B cell (primary cell): ENCODE measurements around the gene DHX38. TPM values are rescaled to one million over a fixed set of nuclear protein-coding genes. Genes with fewer than 3 reads are reported as not detected.

Experiments used
- ATAC-seq: fragments of 200-7000 bp; cut with Tn5 transposase; one replicate; pipeline ENCODE4 v1.10.0; 2021; ENCODE audit warnings: low read depth, mild to moderate bottlenecking, moderate number of reproducible peaks, moderate library complexity
- CTCF ChIA-PET: fragments of 350-600 bp; sonication (Branson Sonifier 250); formaldehyde crosslinking; loops from one replicate; lab custom pipeline; 2021; ENCODE audit warnings: antibody characterized with exemption, inconsistent platforms; lab: Charles Lee
- POLR2A ChIA-PET: fragments of 350-600 bp; sonication (Branson Sonifier 250); formaldehyde crosslinking; loops from one replicate; lab custom pipeline; 2021; ENCODE audit warnings: antibody characterized with exemption; lab: Charles Lee
- DNase-seq: peaks from one replicate; pipeline ENCODE4 v3.0.0; 2013
- H2AFZ ChIP-seq: 2 replicates; pipeline ENCODE4 v1.6.1; 2012; ENCODE audit warnings: mild to moderate bottlenecking, low read depth, low read length; ENCODE audit not compliant: insufficient read depth, poor library complexity, severe bottlenecking
- H3K27ac ChIP-seq, 2 donors: 1 replicate in 1 of 2; 2 replicates in 1 of 2; pipeline ENCODE4 v1.5.1; 2012 to 2013; ENCODE audit warnings: low read length in 2 of 2, mild to moderate bottlenecking in 2 of 2, moderate library complexity in 1 of 2
- H3K27me3 ChIP-seq, 4 experiments: fragments of 200-600 bp in 1 of 4; sonication (generic) in 1 of 4; replicated peaks in 1 of 4; 1 replicate in 2 of 4; 2 replicates in 2 of 4; pipeline versions ENCODE4 v1.6.1 to v1.7.0; 2013 to 2016; ENCODE audit warnings: low read length in 3 of 4, mild to moderate bottlenecking in 2 of 4, mixed read lengths in 1 of 4, moderate library complexity in 1 of 4; ENCODE audit not compliant: insufficient read depth in 4 of 4, control insufficient read depth in 3 of 4; ENCODE audit errors: control extremely low read depth in 1 of 4
- H3K36me3 ChIP-seq, 2 experiments: replicated peaks in 1 of 2; 1 replicate in 1 of 2; 2 replicates in 1 of 2; pipeline versions ENCODE4 v1.6.1 to v1.7.1; 2013; ENCODE audit warnings: low read length in 1 of 2; ENCODE audit not compliant: insufficient read depth in 2 of 2, control insufficient read depth in 1 of 2; ENCODE audit errors: control extremely low read depth in 1 of 2, extremely low read depth in 1 of 2
- H3K4me1 ChIP-seq, 2 donors: fragments of 200-600 bp in 1 of 2; sonication (generic) in 1 of 2; 1 replicate in 1 of 2; 2 replicates in 1 of 2; pipeline versions ENCODE4 v1.5.1 to v1.6.1; 2013 to 2017; ENCODE audit warnings: low read length in 2 of 2; ENCODE audit not compliant: control insufficient read depth in 2 of 2, insufficient read depth in 2 of 2
- H3K4me2 ChIP-seq: replicated peaks from 2 replicates; pipeline ENCODE3; 2012; ENCODE audit warnings: mild to moderate bottlenecking, low read depth, low read length; ENCODE audit not compliant: poor library complexity, severe bottlenecking
- H3K4me3 ChIP-seq, 5 experiments: fragments of 200-600 bp in 1 of 5; sonication (generic) in 1 of 5; 1 replicate in 3 of 5; 2 replicates in 2 of 5; pipeline versions ENCODE4 v1.5.1 to v1.7.0; 2011 to 2016; ENCODE audit warnings: low read length in 4 of 5, mild to moderate bottlenecking in 4 of 5, low read depth in 2 of 5, control low read depth in 1 of 5, moderate library complexity in 1 of 5; ENCODE audit not compliant: insufficient read depth in 1 of 5; ENCODE audit errors: control extremely low read depth in 1 of 5, extremely low read depth in 1 of 5
- H3K79me2 ChIP-seq: fragments of 200-600 bp; sonication (generic); one replicate; pipeline ENCODE4 v1.6.0; 2016; ENCODE audit warnings: low read length; ENCODE audit not compliant: control insufficient read depth, insufficient read depth
- H3K9ac ChIP-seq: fragments of 200-600 bp; sonication (generic); 2 replicates; pipeline ENCODE4 v1.6.1; 2017; ENCODE audit warnings: mild to moderate bottlenecking, low read length, moderate library complexity
- H3K9me3 ChIP-seq, 3 donors: one replicate each; pipeline versions ENCODE4 v1.6.1 to v1.7.1; 2013; ENCODE audit warnings: low read length in 2 of 3; ENCODE audit not compliant: control insufficient read depth in 2 of 3, insufficient read depth in 1 of 3; ENCODE audit errors: control extremely low read depth in 1 of 3
- H4K20me1 ChIP-seq: 2 replicates; pipeline ENCODE4 v1.6.0; 2012; ENCODE audit warnings: mild to moderate bottlenecking, low read length; ENCODE audit not compliant: insufficient read depth, control insufficient read depth, poor library complexity, severe bottlenecking
- H3K27ac Mint-ChIP-seq: one replicate; pipeline ENCODE4 v1.8.0; 2021; ENCODE audit warnings: mixed read lengths
- H3K27me3 Mint-ChIP-seq: one replicate; pipeline ENCODE4 v1.8.0; 2021; ENCODE audit warnings: mixed read lengths
- H3K4me1 Mint-ChIP-seq: one replicate; pipeline ENCODE4 v1.8.0; 2021; ENCODE audit warnings: mixed read lengths
- H3K4me3 Mint-ChIP-seq: one replicate; pipeline ENCODE4 v1.8.0; 2021; ENCODE audit warnings: mixed read lengths
- H3K9me3 Mint-ChIP-seq: one replicate; pipeline ENCODE4 v1.8.0; 2022; ENCODE audit warnings: mixed read lengths; ENCODE audit not compliant: insufficient read depth
- EZH2 ChIP-seq: IDR thresholded peaks from 2 replicates; pipeline ENCODE4 v1.6.1; 2012; ENCODE audit warnings: borderline replicate concordance, low read depth, mild to moderate bottlenecking, moderate library complexity, low read length; ENCODE audit not compliant: insufficient read depth, poor library complexity, severe bottlenecking
- WGBS: methylation state at CpG from one replicate; pipeline ENCODE4 v1.1.5; 2013; ENCODE audit warnings: missing lambda C conversion rate; ENCODE audit not compliant: insufficient coverage; 5-methylcytosine and 5-hydroxymethylcytosine counted together
- intact Hi-C: fragments of 100-400 bp; cut with micrococcal nuclease; formaldehyde crosslinking; loops from one replicate; pipeline ENCODE4 v1.10.0; 2022
- polyA plus RNA-seq: library from polyadenylated mRNA; depleted of rRNA; stranded (reverse); fragments of >200 nt; gene quantifications from 2 replicates; pipeline ENCODE4 v1.2.3, GENCODE V29; 2012
- total RNA-seq, 2 donors: library from RNA; stranded (reverse); fragments of 120-200 nt in 1 of 2; gene quantifications; 1 replicate in 1 of 2; 2 replicates in 1 of 2; pipeline versions ENCODE4 v1.2.3 to v1.2.4, GENCODE V29; 2013 to 2022
- TF ChIP-seq, protein P1 (sequence below): fragments of 200-600 bp; IDR thresholded peaks from one replicate; pipeline ENCODE4 v1.8.0; 2022; ENCODE audit warnings: antibody characterized with exemption, mild to moderate bottlenecking

The DHX38 gene
- total and polyA plus RNA-seq, 2 donors (not counting 1 experiment from before 2014, with no cell fraction given): 98.2 to 114 TPM

- H3K9me3 ChIP-seq: peaks cover 4 to 10% (median 9%) of the 10 kb centered on the region in 3 donors
- no peak overlapping the region for H3K4me3 ChIP-seq
- Mint-ChIP-seq H3K27ac (no peak overlapping the region), H3K27me3 (no peaks in the 10 kb centered on the region), H3K9me3 (peaks cover 3% of the 10 kb centered on the region), H3K4me3 (no peak overlapping the region), H3K4me1 (no peaks in the 10 kb centered on the region)
- intact Hi-C loops: no loop called here
- no peak for TF ChIP-seq EZH2
- TF ChIP-seq, protein P1, sequence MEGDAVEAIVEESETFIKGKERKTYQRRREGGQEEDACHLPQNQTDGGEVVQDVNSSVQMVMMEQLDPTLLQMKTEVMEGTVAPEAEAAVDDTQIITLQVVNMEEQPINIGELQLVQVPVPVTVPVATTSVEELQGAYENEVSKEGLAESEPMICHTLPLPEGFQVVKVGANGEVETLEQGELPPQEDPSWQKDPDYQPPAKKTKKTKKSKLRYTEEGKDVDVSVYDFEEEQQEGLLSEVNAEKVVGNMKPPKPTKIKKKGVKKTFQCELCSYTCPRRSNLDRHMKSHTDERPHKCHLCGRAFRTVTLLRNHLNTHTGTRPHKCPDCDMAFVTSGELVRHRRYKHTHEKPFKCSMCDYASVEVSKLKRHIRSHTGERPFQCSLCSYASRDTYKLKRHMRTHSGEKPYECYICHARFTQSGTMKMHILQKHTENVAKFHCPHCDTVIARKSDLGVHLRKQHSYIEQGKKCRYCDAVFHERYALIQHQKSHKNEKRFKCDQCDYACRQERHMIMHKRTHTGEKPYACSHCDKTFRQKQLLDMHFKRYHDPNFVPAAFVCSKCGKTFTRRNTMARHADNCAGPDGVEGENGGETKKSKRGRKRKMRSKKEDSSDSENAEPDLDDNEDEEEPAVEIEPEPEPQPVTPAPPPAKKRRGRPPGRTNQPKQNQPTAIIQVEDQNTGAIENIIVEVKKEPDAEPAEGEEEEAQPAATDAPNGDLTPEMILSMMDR: no peak
- WGBS: 100% methylated on average over 2 of the region's 2 CpGs
- no peak overlapping the region for H2AFZ ChIP-seq
- CTCF ChIA-PET: no interaction called here
- H3K79me2 ChIP-seq: no peaks in the 10 kb centered on the region
- peaks cover 16 to 48% of the 10 kb centered on the region in 2 experiments for H3K36me3 ChIP-seq
- no peak for DNase-seq
- no peak overlapping the region for H3K4me2 ChIP-seq
- H3K27me3 ChIP-seq: no peaks in the 10 kb centered on the region
- ATAC-seq: no peak
- no peak overlapping the region for H3K27ac ChIP-seq
- H4K20me1 ChIP-seq: no peaks in the 10 kb centered on the region
- H3K4me1 ChIP-seq: no peaks in the 10 kb centered on the region
- POLR2A ChIA-PET: no interaction called here
- H3K9ac ChIP-seq: no peak overlapping the region
These were observed 8.6 kb upstream of the DHX38 start for GRCh38 chr16:72085002-72085401.

GRCh38 chr16:72091217-72091616 lies 2.4 kb upstream of the DHX38 start:
- no peak for ATAC-seq
- intact Hi-C loops: loop anchor here (5.0 to 10.0 kb wide), 2 partner anchors 194 to 1286 kb away; partner anchors contain the start of genes IST1 and VAC14

More at GRCh38 chr16:72091217-72091616, 2.4 kb upstream of the DHX38 start:
- Mint-ChIP-seq H3K9me3 (no peaks in the 10 kb centered on the region), H3K27ac (no peak overlapping the region), H3K4me1 (peaks cover 42% of the 10 kb centered on the region), H3K4me3 (peak overlapping the region; percentile 2), H3K27me3 (no peaks in the 10 kb centered on the region)
- peaks cover 6 to 45% of the 10 kb centered on the region in 2 experiments for H3K36me3 ChIP-seq
- H3K9ac ChIP-seq: no peak overlapping the region
- no peak overlapping the region for H3K27ac ChIP-seq
- POLR2A ChIA-PET: no interaction called here
- TF ChIP-seq, protein P1: no peak
- no peak for TF ChIP-seq EZH2
- no peak overlapping the region for H3K4me3 ChIP-seq
- peaks cover 41% of the 10 kb centered on the region for H3K79me2 ChIP-seq
- peaks cover 6% of the 10 kb centered on the region for H4K20me1 ChIP-seq
- no peak overlapping the region for H2AFZ ChIP-seq
- CTCF ChIA-PET: interaction anchor here (1.4 kb wide), 1 partner anchor 25 kb away, joined by 3 read pairs; no protein-coding TSS in a partner anchor
- peaks cover 20 to 28% of the 10 kb centered on the region in 2 donors for H3K4me1 ChIP-seq
- H3K9me3 ChIP-seq: no peaks in the 10 kb centered on the region
- WGBS: 100% methylated on average over 1 of the region's 3 CpGs
- H3K4me2 ChIP-seq: no peak overlapping the region
- DNase-seq: no peak
- no peaks in the 10 kb centered on the region for H3K27me3 ChIP-seq
